LNCAP (cell line): ENCODE measurements around the gene MKNK1.

Experiments
- CTCF ChIP-seq: fragments of 450-650 bp; IDR thresholded peaks from 2 replicates; pipeline ENCODE4 v1.5.1; 2017; ENCODE audit warnings: mild to moderate bottlenecking

MKNK1 gene

GRCh38 chr1:46587069-46587468 is 17.0 kb downstream of the MKNK1 start:
- TF ChIP-seq CTCF, result no peak

- TF ChIP-seq CTCF, result no peak
These were observed 18.6 kb downstream of the MKNK1 start for GRCh38 chr1:46585312-46585938.

GRCh38 chr1:46583494-46583893 is 20.6 kb downstream of the MKNK1 start:
- TF ChIP-seq CTCF, result no peak

- no peak for TF ChIP-seq CTCF
These were observed 21.1 kb downstream of the MKNK1 start for GRCh38 chr1:46582972-46583371.

GRCh38 chr1:46581681-46582455 is 22.2 kb downstream of the MKNK1 start:
- no peak for TF ChIP-seq CTCF

- TF ChIP-seq CTCF, result no peak
These were observed 23.7 kb downstream of the MKNK1 start for GRCh38 chr1:46580140-46580903.

GRCh38 chr1:46577671-46578070 is 26.4 kb downstream of the MKNK1 start:
- no peak for TF ChIP-seq CTCF
